DMS53 treated with DMSO at 0.1 percent for 48 hours (cell line): ENCODE measurements around the gene KIAA1217.

Source experiments
- DNase-seq: peaks from one replicate; lab custom pipeline; 2025; ENCODE audit not compliant: unreplicated experiment; lab: John Stamatoyannopoulos, UW

Gene KIAA1217

DNA sequence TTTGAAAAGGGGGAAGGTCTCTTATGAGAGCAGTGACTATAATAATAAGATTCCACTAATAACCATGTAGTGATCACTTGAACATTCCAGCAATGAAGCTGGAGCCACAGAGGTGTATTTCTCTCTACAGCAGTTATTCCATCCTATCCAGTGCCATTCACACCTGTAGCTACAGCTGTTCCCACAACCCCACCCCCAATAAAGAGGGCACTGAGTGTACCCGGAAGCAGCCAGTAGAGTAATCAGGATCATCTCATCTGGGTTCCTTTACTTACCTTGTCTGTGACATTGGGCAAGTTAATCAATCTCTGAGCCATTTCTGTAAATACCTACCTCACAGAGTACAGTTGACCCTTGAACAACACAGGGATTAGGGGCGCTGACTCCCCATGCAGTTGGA lies 188.7 kb downstream of the KIAA1217 start:
- no peak for DNase-seq

DNA sequence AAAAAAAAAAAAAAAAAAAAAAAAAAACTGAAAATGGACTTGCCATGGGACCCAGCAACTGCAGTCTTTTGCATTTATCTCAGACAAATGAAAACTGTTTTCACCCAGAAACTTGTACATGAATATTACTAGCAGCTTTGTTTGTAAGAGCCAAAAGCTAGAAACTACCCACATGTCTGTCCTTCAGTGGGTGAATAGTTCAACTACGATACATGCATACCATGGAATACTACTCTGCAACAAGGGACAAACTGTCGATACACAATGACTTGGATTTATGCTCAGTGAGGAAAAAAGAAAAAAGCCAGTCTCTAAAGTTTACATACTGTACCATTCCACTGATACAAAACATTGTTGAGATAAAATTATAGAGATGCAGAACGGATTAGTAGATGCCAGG lies 195.6 kb downstream of the KIAA1217 start:
- no peak for DNase-seq

DNA sequence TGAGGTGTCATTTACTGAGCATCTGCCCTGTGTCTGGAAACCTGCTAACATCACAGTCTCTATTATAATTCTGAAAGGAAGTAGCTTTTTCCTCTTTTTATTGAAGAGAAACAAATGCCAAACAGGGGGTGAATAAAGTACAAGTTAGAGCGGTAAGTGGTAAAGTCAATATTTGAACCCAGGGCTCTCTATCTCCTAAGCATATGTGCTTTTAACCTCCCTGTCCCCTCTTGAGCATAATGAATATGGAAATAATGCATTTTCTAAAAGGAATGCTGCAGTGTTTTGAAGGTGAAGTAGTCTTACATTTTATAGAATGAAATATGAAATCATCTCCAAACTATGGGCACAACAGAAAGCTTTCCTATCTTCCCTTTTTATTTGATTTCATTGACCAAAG lies 196.7 kb downstream of the KIAA1217 start:
- no peak for DNase-seq

DNA sequence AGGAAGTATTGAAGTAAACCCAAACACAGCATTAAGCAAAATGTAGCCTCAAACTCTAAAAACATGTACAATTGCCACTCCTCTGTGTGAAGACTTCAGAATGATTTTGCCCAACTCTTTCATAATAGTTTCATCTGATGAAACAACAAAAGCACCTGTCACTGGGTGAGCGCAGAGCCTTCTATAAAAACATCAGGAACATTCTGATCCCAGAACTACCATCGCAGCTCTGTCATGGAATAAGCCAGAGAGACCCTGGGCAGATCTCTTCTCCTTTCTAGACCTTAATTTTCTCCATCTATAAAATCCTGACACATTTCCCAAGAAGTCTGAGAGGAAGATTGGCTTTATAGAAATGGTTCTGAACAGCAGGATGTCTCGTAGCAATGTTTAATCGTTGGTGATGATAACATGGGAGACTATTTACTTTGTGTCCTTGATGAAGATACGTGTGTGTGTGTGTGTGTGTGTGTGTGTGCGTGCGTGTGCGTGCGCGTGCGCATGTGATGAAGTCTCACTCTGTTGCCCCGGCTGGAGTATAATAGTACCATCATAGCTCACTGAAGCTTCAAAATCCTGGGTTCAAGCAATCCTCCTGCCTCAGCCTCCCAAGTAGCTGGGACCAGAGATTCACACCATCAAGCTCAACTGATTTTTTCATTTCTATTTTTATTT lies 198.0 kb downstream of the KIAA1217 start:
- DNase-seq = no peak

DNA sequence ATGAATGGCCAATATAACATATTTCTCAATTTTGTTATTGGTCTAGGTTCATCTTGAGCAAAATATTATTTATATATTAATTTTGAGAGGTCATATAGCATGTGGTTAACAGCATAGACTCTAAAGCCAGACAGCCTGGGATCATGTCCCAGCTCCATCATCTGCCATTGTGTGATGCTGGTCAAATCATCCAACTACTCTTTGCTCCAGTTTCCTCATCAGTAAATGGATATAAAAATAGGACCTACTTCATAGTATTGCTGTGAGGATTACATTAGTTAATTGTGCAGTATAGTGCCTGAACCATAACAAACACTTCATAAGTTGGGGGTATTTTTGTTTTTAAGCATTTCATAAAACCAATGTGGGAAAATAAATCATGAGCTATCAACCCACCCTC lies 199.0 kb downstream of the KIAA1217 start:
- DNase-seq = no peak

DNA sequence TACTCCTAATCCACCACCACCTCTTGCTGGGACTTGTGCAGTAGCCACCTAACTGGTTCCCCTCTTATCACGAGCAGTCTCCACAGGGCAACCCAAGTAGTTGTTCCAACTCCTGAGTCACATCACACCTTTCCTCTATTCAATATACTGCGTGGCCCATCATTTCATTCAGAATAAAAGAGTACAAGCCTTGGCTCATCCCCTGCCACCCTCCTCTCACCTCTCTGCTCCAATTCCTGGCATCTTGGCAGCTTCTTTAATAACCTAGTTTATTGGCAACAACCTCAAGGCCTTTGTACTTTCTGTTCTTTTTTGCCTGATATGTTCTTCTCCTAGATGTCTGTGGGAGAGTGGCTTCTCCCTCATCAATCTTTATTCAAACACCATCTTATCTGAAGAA lies 199.4 kb downstream of the KIAA1217 start:
- no peak for DNase-seq

DNA sequence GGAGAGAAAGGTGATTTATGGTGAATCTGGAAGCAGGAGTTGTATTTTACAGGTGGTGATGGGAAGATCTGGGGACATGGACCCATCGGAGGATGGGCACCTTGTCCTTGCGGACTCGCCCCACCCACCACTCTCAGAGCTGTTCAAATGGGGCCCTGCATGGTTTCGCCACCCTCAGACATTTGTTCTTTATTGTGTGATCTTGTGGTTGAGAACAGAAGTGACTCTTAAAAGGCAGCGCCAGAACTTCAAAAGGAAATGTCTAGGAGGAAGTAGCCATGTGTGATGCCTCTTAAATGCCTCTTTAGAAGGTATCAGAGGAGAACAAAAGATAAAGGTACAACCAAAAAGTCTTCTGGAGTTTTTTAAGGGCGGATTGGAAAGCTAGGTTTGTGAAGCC lies 205.7 kb downstream of the KIAA1217 start:
- DNase-seq = no peak

DNA sequence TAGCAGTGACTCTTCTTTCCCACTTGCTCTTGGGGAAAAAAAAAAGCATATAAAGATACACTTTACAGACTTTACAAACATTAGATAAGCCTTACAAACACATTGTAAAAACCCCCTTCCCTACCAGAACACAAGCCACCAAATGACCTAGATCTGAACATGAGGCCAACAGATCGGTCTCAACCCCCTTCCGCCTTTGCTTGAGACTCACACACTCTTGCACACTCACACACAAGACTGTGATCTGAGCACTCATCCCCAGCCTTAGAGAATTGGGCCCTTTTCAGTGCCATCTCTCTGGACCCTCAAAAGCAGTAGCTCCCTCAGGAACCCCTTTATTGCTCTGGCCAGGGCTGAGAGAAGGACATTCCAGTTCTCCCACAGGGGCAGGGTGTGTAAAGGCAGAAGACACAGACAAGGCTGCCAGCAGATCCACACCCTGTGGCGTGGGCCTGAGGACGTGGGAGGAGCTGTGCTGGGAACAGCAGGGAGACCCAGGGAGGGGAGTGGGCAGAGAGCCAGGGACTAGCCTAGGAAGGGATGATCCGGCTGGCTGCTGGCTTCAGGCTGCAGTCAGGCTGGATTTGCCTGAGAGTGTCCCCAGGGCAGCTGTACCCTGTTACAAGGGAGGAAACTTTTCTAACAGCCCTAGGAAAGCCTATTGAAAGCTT lies 206.7 kb downstream of the KIAA1217 start:
- DNase-seq = no peak

DNA sequence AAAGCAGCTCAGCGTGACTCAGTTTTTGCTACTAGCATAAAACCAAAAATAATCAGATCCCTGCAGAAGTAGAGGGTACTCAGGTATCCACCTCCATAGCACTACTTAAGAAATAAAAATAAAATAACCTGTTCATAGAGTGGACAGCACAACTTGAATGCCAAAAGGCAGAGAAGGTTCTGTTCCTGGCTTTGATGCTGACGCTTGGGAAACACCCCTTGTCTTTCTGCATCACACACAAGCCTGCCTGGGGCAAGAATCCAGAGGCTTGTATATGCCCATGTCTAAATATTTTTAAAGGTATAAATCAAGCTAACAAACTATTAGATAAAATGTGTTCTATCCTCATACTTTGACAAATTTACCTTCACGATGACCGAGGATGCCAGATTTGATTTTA lies 207.3 kb downstream of the KIAA1217 start:
- DNase-seq = no peak

DNA sequence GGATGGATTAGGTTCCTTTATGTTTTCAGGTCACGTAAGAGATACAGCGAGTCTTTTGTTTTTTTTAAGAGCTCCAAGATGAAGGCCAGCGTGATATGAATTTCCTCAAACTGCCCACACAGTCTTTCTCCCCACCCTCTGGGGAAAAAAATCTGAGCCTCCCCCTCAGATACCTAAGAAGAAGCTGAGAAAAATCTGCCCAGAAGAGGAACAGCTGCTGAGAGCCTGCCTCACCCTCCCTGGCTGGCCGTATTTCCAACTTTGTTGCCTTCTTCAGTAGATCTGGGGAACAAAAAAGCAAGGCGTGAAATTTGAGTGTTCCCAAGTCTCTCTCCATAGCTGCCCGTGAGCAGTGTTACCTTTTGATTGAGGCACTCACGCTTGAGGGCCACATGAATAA lies 208.1 kb downstream of the KIAA1217 start:
- DNase-seq = no peak

DNA sequence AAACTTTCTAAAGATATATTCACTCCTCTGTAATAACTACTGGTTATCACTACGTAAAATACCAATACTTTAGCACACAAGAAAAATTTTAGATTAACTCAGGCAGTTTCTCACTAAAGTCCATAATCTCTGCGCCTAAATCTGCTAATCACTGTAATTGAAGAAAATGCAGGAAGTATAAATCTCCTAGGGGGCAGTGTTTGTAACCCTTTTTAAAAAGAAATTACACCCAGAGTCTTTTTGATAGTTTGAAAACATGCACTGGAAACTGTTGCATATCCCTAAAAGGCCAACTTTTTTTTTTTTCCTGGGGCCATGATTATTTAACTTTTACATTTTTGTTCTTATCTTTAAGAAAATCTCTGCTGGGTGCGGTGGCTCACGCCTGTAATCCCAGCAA lies 209.6 kb downstream of the KIAA1217 start:
- no peak for DNase-seq

DNA sequence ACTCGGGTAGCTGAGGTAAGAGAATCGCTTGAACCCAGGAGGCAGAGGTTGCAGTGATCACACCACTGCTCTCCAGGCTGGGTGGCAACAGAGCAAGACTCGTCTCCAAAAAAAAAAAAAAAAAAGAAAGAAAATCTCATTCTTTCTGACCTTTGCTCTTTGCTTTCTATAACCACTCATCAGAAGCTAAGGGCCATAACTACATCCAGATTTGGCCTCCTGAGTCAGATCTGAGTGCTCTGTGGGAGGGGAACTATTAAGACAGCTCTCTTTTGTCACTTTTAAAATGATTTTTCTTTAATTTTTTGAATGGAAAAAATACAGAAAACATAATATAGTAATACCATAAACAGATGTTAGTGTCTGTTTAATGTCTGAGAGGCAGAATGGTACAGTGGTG lies 210.1 kb downstream of the KIAA1217 start:
- DNase-seq = no peak

DNA sequence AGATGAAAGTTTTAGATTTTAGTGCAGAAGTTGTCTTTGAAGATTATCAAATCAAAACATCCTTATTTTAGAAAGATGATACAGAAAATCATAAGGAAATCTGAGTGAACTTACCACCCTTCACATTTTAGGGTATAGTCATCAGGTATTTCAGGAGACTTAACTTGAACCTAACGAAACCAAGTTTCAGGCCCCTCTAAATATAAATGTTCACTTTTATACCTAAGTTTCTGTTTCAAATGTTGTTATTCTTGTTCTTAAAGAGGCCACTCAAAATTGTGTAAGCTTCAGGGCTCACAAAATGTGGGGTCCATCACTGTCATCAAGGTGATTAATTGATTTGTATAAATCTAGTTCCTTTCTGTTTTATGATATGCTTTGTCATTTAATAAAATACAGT lies 216.2 kb downstream of the KIAA1217 start:
- no peak for DNase-seq

DNA sequence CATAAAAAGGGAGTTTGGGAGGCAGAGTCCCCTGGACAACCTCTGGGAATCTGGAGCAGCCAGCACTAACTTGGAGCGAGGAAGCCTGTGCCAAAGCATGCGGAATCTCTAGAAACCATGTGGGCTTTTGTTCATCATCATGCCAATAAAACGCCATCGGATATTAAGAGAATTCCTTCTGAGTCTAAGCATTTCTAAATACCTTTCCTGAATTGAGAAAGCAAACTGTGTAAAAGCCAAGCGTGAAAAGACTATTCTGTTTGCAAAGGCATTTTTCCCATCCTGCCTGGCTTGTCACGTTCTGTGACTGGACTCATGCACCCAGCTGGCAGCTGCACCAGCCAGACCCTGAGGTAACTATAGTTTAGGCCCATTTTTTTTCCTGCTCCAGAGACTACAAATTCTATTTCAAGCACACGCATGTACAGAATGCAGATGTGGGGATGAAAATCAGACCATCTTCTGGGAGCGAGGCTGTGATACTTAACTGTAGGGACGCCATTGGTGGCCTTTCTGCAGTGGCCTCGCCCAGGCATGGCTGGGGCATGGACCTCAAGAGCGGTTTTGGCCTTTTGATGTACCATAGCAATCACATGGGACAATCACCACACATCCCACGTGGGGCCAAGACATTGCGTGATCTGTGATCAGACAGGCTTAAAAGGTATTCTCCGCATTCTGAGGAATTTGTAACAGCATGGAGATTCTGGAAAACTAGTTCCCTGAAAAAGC lies 218.9 kb downstream of the KIAA1217 start:
- DNase-seq = no peak

DNA sequence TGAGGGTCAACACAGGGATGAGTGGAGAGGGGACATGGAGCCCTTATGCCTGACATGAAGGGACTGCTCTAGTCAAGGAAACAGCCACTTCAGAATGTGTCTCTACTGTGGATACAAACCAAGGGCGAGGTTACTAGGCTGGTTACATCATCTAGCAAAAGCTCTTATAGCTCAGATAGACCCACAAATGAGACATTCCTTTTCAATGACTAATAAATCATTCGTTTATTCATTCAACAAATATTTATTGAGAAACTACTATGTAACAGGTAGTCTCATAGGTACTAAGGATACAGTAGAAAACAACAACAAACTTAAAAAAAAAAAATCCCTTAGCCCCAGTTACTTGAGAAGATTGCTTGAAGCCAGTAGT lies 219.5 kb downstream of the KIAA1217 start:
- no peak for DNase-seq

DNA sequence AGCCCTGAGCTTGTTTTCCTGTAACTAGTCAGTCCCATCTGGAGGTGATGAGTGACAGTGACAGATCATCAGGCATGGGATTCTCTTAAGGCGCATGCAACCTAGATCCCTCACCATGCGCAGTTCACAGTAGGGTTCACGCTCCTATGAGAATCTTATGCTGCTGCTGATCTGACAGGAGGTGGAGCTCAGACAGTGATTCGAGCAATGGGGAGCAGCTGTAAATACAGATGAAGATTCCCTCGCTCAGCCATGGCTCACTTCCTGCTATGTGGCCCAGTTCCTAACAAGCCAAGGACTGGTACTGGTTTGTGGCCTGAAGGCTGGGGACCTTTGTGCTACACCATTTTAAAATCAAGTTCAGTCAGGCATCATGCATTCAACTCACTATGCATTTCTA lies 221.7 kb downstream of the KIAA1217 start:
- no peak for DNase-seq

DNA sequence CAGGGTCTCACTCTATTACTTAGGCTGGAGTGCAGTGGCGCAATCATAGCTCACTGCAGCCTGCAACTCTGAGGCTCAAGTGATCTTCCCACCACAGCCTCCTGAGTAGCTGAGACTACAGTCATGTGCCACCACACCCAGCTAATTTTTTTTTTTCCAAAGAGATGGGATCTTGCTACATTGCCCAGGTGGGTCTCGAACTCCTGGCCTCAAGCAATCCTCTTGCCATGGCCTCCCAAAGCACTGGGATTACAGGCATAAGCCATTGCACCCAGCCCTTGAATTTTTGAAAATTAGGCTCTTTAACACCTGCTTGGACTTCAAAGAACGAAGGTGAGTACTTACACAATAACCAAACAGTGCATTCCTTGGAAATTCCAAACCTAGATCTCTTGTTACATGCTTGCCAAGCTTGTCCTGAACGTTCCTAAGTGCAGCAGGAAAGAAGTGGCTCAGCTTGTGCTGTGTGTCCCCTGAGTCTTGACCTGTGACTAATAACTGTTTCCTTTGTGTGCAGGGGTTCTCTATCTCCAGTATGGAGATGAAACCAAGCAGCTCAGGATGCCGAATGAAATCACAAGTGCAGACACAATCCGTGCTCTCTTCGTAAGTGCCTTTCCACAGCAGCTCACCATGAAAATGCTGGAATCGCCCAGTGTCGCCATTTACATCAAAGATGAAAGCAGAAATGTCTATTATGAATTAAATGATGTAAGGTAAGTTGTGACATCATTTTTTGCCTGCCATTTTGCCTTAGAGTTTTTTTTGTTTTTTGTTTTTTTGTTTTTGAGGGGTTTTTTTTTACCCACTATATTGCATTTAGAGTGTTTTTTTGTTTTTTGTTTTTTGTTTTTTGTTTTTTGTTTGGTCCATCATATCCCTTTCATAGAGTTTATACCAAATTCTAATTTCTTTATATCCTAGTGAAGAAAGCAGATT lies 223.8 kb downstream of the KIAA1217 start:
- DNase-seq = no peak

DNA sequence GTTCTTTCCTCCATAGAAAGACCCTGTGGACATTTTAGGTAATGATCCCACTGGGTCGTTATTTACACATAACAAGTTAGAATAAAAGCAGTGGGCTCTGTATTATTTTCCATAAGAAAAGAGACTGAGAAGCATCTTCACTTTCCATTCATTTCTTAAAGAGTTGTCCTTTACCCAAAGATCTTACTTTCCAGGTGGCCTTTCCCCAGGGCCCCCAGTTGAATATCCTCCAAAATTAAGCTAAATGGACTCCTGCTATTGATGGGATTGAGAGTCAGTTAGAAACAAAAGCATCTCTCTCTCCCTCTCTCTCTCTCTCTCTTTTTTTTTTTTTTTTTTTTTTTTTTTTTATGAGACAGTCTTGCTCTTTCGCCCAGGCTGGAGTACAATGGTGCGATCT lies 224.8 kb downstream of the KIAA1217 start:
- DNase-seq = no peak

DNA sequence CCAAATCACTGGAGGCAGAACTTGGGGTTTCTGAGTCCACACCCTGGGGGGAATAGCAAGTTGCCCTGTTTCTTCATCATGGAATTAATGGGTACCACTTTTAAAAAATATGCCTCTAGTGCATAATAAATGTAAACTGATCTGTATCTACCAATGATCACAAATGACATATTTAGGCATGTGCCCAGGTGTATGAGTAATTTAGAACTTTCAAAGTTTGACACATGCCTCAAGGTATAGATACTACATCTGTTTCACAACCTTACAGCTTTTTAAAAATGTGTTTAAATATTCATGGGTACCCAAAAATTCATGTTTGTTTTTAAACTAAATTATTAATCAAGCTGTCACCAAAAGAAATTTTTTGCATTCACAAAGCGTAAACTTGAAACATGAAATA lies 226.0 kb downstream of the KIAA1217 start:
- DNase-seq = no peak

DNA sequence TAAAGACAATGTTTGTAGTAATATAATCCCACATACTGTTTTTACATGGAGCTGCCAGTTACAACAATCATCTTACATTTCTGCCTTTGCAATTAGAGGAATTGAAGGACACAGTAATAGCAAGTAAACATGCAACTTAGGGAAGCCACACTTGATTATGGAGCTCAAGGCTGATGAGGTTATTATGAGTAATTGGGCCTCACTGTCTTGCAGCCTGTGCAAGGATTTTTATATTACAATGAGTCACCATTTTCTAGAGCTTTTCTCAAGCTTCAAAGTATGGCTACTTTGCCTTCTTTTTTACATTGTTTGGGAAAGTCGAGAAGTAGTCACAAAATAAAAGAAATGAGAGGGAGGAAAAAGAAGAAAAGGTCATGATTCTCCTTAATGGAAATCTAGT lies 226.4 kb downstream of the KIAA1217 start:
- DNase-seq = no peak

DNA sequence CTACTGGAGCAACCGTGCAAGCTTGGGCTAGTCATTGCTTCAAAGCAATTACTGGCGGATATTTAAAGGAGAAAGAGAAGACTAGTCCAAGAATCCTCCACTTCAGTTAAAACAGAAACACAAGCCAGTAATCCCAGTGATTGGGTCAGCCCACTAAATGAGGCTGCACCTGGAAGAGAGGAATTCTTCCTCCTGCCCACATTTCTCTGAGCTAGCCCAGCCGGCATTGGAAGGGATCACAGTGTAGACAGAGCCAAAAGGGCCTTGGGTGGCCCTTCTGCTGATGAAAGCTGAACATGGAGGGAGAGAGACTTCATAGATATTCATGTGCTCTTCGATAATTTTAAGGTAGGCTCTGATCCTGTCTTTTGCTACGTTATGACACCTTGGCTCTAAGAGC lies 228.4 kb downstream of the KIAA1217 start:
- DNase-seq = no peak
